Measurements from ENCODE around the gene MS4A10. TPM values are rescaled to one million over a fixed set of nuclear protein-coding genes. Genes with fewer than 3 reads are reported as not detected.

The MS4A10 gene
- total and polyA plus RNA-seq, 2 of the 8 experiments (the other 6 are each of a cell fraction or from before 2014, with no cell fraction given) = not detected

DNA sequence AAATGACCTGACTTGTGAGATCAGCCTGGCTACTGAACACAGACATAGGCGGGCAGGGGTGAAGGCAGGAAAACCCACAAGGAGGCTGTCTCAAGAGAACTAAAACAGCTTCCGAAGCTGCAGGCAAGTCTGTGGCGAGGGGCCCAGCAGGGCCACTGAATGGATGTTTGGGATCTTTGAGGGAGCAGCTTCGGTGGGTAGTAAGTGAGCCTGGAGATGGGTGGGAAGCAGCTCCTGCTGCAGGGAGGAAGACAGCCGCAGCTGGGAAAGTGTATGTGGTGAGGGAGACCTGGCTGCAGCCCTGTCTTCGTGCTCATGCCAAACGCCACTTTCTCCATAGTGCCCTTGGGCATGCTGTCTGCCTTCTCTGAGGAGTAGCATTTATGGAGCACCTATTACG is 60.2 kb downstream of the MS4A10 start:
- FAIRE-seq = no peak
- H2AK5ac ChIP-seq (ENCODE audit: low read depth, low read length) = no peak overlapping the region
- peaks cover 8 to 24% (median 11%) of the 10 kb centered on the region in 4 experiments for H3K36me3 ChIP-seq (ENCODE audit: control insufficient read depth in 2 of 4, insufficient read depth in 4 of 4, low read length in 3 of 4)
- no peak overlapping the region for H3K9ac ChIP-seq (replicated peaks in 1 of 4; ENCODE audit: extremely low read depth in 1 of 4, low read depth in 3 of 4, low read length in 3 of 4)
- H3K18ac ChIP-seq (ENCODE audit: extremely low read depth, low read length) = no peak overlapping the region
- peaks cover 6% of the 10 kb centered on the region for H3K79me1 ChIP-seq (ENCODE audit: low read depth, low read length)
- peaks cover 2 to 11% of the 10 kb centered on the region in 2 experiments for H4K20me1 ChIP-seq (replicated peaks in 1 of 2; ENCODE audit: control insufficient read depth in 1 of 2, insufficient read depth in 2 of 2, low read length in 2 of 2)
- no peak overlapping the region for H4K91ac ChIP-seq (replicated peaks; ENCODE audit: insufficient read length, low read length)
- no peak overlapping the region for H3K4ac ChIP-seq (replicated peaks; ENCODE audit: insufficient read length, low read depth, low read length)
- 95% methylated on average over 8 of the region's 8 CpGs; no CpG with 5 or more reads in 1 of the 2 experiments for WGBS, 2 experiments (ENCODE audit: extremely low coverage in 1 of 2, insufficient coverage in 1 of 2, insufficient read length in 1 of 2, insufficient replicate concordance in 2 of 2, low coverage in 1 of 2, low lambda C conversion rate in 2 of 2, missing lambda C conversion rate in 1 of 2)
- POLR2A ChIA-PET (ENCODE audit: partially characterized antibody) = no interaction called here
- H3K9me3 ChIP-seq (ENCODE audit: insufficient read depth in 2 of 2, low read depth in 1 of 2, low read length in 1 of 2) = no peaks in the 10 kb centered on the region
- H2BK12ac ChIP-seq (ENCODE audit: low read depth, low read length) = no peak overlapping the region
- H3K23ac ChIP-seq (ENCODE audit: insufficient read length) = no peak overlapping the region
- H3K4me2 ChIP-seq (ENCODE audit: insufficient read depth in 1 of 2, low read depth in 2 of 2, low read length in 2 of 2) = peak overlapping the region in 1 of 2 experiments; percentile 99; a peak in 1 of 4 replicates
- no peak overlapping the region for H2AFZ ChIP-seq (ENCODE audit: low read length)
- H2BK5ac ChIP-seq (ENCODE audit: low read depth, low read length) = no peak overlapping the region
- H3K4me3 ChIP-seq (ENCODE audit: extremely low read depth in 1 of 4, insufficient read depth in 2 of 4, low read depth in 3 of 4, low read length in 4 of 4) = no peak overlapping the region
- no peaks in the 10 kb centered on the region for H3K27me3 ChIP-seq (replicated peaks in 1 of 4; ENCODE audit: control insufficient read depth in 3 of 4, extremely low read depth in 1 of 4, insufficient read depth in 3 of 4, low read length in 3 of 4)
- no peak overlapping the region for H3K27ac ChIP-seq (ENCODE audit: low read depth, low read length)
- no peak overlapping the region for H3K56ac ChIP-seq (replicated peaks; ENCODE audit: insufficient read length, low read depth, low read length)
- peaks cover 0 to 21% (median 7%) of the 10 kb centered on the region in 4 experiments; a peak in 6 of 7 replicates for H3K4me1 ChIP-seq (replicated peaks in 1 of 4; ENCODE audit: control insufficient read depth in 3 of 4, insufficient read depth in 4 of 4, low read length in 3 of 4)
- H3K23me2 ChIP-seq (ENCODE audit: low read depth, low read length) = peaks cover 11% of the 10 kb centered on the region; the same call in 1 of the 2 replicates
- H2BK20ac ChIP-seq (ENCODE audit: low read length) = no peak overlapping the region
- H2BK15ac ChIP-seq (ENCODE audit: low read length) = no peak overlapping the region
- H4K8ac ChIP-seq (ENCODE audit: extremely low read depth, insufficient read depth, low read length) = no peak overlapping the region
- H3K79me2 ChIP-seq (ENCODE audit: control insufficient read depth in 1 of 2, insufficient read depth in 2 of 2, low read length in 2 of 2) = peaks cover 19 to 41% of the 10 kb centered on the region in 2 experiments
- no peak overlapping the region for H2BK120ac ChIP-seq (replicated peaks; ENCODE audit: low read depth, low read length)
- no peak overlapping the region for H3K14ac ChIP-seq (ENCODE audit: insufficient read length)
- no peak overlapping the region for H4K5ac ChIP-seq (ENCODE audit: insufficient read length, low read depth, low read length)
- DNase-seq (ENCODE audit: low read depth in 1 of 2, low spot score in 2 of 2) = no peak
- CTCF ChIA-PET (ENCODE audit: partially characterized antibody) = interaction anchor here (1.0 to 9.1 kb wide), 6 partner anchors 8 to 139 kb away, joined by 3 to 78 read pairs (median 4); partner anchors contain the start of gene ZP1
- TF ChIP-seq NANOG (IDR thresholded peaks at IDR 0.05; ENCODE audit: insufficient read depth, low read depth, low read length, poor library complexity, severe bottlenecking) = no peak
- no peak for TF ChIP-seq JUN (IDR thresholded peaks at IDR 0.05; ENCODE audit: low read depth, low read length)
- no peak for TF ChIP-seq HDAC6 (IDR thresholded peaks at IDR 0.05; ENCODE audit: low read depth, low read length)
- no peak for TF ChIP-seq POU5F1 (IDR thresholded peaks at IDR 0.05; ENCODE audit: low read depth, low read length)
- TF ChIP-seq, protein P1, sequence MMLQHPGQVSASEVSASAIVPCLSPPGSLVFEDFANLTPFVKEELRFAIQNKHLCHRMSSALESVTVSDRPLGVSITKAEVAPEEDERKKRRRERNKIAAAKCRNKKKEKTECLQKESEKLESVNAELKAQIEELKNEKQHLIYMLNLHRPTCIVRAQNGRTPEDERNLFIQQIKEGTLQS (IDR thresholded peaks at IDR 0.05; ENCODE audit: insufficient read depth, low read depth, low read length) = no peak
- TF ChIP-seq CBX5 (IDR thresholded peaks at IDR 0.05; ENCODE audit: low read depth, low read length) = no peak
- TF ChIP-seq, protein P2, sequence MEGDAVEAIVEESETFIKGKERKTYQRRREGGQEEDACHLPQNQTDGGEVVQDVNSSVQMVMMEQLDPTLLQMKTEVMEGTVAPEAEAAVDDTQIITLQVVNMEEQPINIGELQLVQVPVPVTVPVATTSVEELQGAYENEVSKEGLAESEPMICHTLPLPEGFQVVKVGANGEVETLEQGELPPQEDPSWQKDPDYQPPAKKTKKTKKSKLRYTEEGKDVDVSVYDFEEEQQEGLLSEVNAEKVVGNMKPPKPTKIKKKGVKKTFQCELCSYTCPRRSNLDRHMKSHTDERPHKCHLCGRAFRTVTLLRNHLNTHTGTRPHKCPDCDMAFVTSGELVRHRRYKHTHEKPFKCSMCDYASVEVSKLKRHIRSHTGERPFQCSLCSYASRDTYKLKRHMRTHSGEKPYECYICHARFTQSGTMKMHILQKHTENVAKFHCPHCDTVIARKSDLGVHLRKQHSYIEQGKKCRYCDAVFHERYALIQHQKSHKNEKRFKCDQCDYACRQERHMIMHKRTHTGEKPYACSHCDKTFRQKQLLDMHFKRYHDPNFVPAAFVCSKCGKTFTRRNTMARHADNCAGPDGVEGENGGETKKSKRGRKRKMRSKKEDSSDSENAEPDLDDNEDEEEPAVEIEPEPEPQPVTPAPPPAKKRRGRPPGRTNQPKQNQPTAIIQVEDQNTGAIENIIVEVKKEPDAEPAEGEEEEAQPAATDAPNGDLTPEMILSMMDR (IDR thresholded peaks at IDR 0.05; ENCODE audit: control extremely low read depth in 1 of 3, insufficient read depth in 1 of 3, low read depth in 1 of 3, low read length in 3 of 3) = no peak

Data from H1 (cell line).